Gastroesophageal sphincter (tissue), 4 donors: ENCODE measurements around the gene CCDC124. TPM values are rescaled to one million over a fixed set of nuclear protein-coding genes. Genes with fewer than 3 reads are reported as not detected.

ENCODE experiments used
- ATAC-seq: fragments of 150-250 bp; one replicate; pipeline ENCODE4 v1.9.1; 2016; ENCODE audit warnings: mild to moderate bottlenecking, moderate library complexity
- H3K27ac ChIP-seq, 4 donors: fragments of 200-600 bp; sonication (generic) in 3 of 4; 1 replicate in 3 of 4; 2 replicates in 1 of 4; pipeline ENCODE4 v1.5.1; 2016 to 2019
- H3K27me3 ChIP-seq: fragments of 200-600 bp; sonication (generic); one replicate; pipeline ENCODE4 v1.5.1; 2019
- H3K36me3 ChIP-seq, 2 donors: fragments of 200-600 bp; sonication (generic); one replicate each; pipeline ENCODE4 v1.5.1; 2019; ENCODE audit warnings: control low read depth in 1 of 2
- H3K4me1 ChIP-seq, 3 donors: fragments of 200-600 bp; sonication (generic); 1 replicate in 2 of 3; 2 replicates in 1 of 3; pipeline ENCODE4 v1.5.1; 2016 to 2019; ENCODE audit warnings: control low read depth in 2 of 3
- H3K4me3 ChIP-seq, 2 donors: fragments of 200-600 bp; sonication (generic); one replicate each; pipeline ENCODE4 v1.5.1; 2019; ENCODE audit warnings: mild to moderate bottlenecking in 1 of 2, moderate library complexity in 1 of 2
- H3K9me3 ChIP-seq, 3 donors: fragments of 200-600 bp; sonication (generic); one replicate each; pipeline ENCODE4 v1.5.1; 2017 to 2019; ENCODE audit warnings: control low read depth in 2 of 3
- CTCF ChIP-seq, 4 experiments: fragments of 200-600 bp in 2 of 4; fragments of 450-650 bp in 2 of 4; sonication (generic) in 1 of 4; IDR thresholded peaks; one replicate each; pipeline ENCODE4 v1.5.1; 2017 to 2019; ENCODE audit warnings: antibody characterized with exemption in 4 of 4, mild to moderate bottlenecking in 2 of 4, moderate library complexity in 2 of 4
- EP300 ChIP-seq: sonication (generic); formaldehyde crosslinking; IDR thresholded peaks from one replicate; pipeline ENCODE4 v1.6.1; 2017; ENCODE audit warnings: antibody characterized with exemption, mild to moderate bottlenecking
- POLR2A ChIP-seq, 2 donors: fragments of 450-650 bp; IDR thresholded peaks; one replicate each; pipeline ENCODE4 v1.6.1; 2017; ENCODE audit warnings: antibody characterized with exemption in 2 of 2, mild to moderate bottlenecking in 2 of 2, moderate library complexity in 1 of 2
- POLR2AphosphoS5 ChIP-seq: sonication (generic); formaldehyde crosslinking; IDR thresholded peaks from one replicate; pipeline ENCODE4 v1.6.1; 2017; ENCODE audit warnings: antibody characterized with exemption
- WGBS, 2 donors: methylation state at CpG; one replicate each; pipeline ENCODE4 v1.1.5; 2018; ENCODE audit warnings: low coverage in 1 of 2; 5-methylcytosine and 5-hydroxymethylcytosine counted together
- small RNA-seq, 4 donors: library from RNA; depleted of rRNA; stranded (forward); fragments of <200 nt; gene quantifications; one replicate each; pipeline ENCODE3, GENCODE V24; 2016
- total RNA-seq, 4 donors: library from RNA; depleted of rRNA; stranded (reverse); fragments of >200 nt; gene quantifications; one replicate each; pipeline ENCODE4 v1.1.0, GENCODE V29; 2016

The CCDC124 gene
- total RNA-seq, 4 donors from 2014 or later = 48.1 to 75.9 (median 56.6) TPM

DNA sequence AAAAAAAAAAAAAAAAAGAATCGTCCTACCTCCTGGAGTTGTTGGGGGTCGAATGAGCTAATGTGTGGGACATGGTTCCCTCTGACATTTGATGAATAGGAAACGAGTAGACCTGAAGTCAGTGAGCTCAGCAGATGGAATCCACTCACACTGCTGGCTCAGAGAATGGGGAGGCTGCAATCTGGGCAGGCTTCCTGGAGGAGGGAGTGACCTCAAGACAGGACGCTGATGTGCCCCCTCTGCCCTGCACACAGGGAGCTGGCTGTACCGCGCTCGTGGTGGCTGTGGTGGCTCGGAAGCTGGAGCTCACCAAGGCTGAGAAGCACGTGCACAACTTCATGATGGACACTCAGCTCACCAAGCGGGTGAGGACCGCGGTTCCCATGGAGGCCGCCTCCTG is 55.3 kb downstream of the CCDC124 start:
- ATAC-seq = no peak
- WGBS, 2 donors = 46 to 70% methylated on average over 3 of the region's 13 CpGs
- Histone ChIP-seq H3K27ac (no peak overlapping the region), H3K9me3 (no peaks in the 10 kb centered on the region), H3K27me3 (peaks cover 36% of the 10 kb centered on the region), H3K4me1 (no peaks in the 10 kb centered on the region), H3K36me3 (no peaks in the 10 kb centered on the region), H3K4me3 (no peak overlapping the region)
- TF ChIP-seq CTCF (IDR thresholded peaks at IDR 0.05) (no peak), EP300 (no peak), POLR2A (IDR thresholded peaks at IDR 0.05) (no peak), POLR2AphosphoS5 (no peak)

GRCh38 chr19:17989425-17990094 is 56.7 kb downstream of the CCDC124 start:
- Histone ChIP-seq H3K36me3 (no peaks in the 10 kb centered on the region), H3K27ac (no peak overlapping the region), H3K4me3 (no peak overlapping the region), H3K27me3 (peaks cover 29% of the 10 kb centered on the region), H3K9me3 (no peaks in the 10 kb centered on the region), H3K4me1 (no peaks in the 10 kb centered on the region)
- TF ChIP-seq EP300 (no peak), POLR2A (IDR thresholded peaks at IDR 0.05) (no peak), CTCF (IDR thresholded peaks at IDR 0.05) (no peak), POLR2AphosphoS5 (no peak)
- ATAC-seq = no peak
- WGBS, 2 donors = 89 to 99% methylated on average over 4 to 8 of the region's 16 CpGs

DNA sequence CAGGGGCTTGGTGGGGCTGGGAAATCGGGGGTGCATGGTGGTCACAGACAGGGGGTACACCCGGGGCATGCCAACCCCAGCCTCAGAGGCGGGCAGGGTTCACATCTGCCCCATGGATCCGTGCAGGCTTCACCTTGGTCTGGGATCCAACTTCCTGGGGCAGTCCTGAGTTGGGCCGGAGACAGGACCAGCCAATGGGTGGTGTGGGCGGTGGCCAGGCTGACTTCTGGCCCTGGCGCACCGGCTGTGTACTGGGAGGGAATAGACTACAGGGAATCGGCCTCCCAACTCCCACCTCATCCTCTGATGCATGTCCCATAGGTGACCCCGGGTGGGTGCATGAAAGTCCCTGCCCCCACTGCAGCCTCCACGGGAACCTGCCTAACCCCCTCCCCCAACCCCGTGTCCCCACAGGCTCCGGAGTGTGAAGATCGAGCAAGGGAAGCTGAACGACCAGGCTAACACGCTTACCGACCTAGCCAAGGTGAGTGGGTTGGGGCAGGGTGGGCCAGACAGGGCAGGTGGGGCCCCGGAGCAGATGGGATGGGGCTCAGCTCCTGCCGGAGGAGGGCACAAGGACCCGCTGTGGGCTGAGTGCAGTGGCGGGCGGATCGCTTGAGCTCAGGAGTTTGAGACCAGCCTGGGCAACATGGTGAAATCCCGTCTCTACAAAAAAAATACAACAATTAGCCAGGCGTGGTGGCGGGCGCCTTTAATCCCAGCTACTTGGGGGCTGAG is 60.4 kb downstream of the CCDC124 start:
- ATAC-seq = no peak
- Histone ChIP-seq H3K4me1 (peaks cover 0 to 3% (median 0%) of the 10 kb centered on the region in 3 donors), H3K9me3 (no peaks in the 10 kb centered on the region), H3K27me3 (peaks cover 16% of the 10 kb centered on the region), H3K4me3 (no peak overlapping the region), H3K27ac (no peak overlapping the region), H3K36me3 (no peaks in the 10 kb centered on the region)
- no peak for TF ChIP-seq EP300
- TF ChIP-seq CTCF (IDR thresholded peaks at IDR 0.05) = no peak
- no peak for TF ChIP-seq POLR2AphosphoS5
- WGBS, 2 donors = 77% methylated on average over 4 of the region's 27 CpGs; no CpG with 5 or more reads in 1 of the 2 donors

Small RNAs within 50 kb of the gene (small RNA-seq; reads per million reads assigned to genes)
- gene RNA5SP468 = 0 reads per million in 4 donors

Other genes with a start within 250 kb of the CCDC124 start
- gene UNC13A, start 244.7 kb upstream of the CCDC124 start, total RNA-seq = under 1 TPM; under 0.01 to 0.40 (median 0.15) TPM
- gene MAP1S, start 213.5 kb upstream of the CCDC124 start, total RNA-seq = 10 to 100 TPM; 18.8 to 47.3 (median 23.9) TPM
- gene FCHO1, start 181.5 kb upstream of the CCDC124 start, total RNA-seq = 1 to 10 TPM; 1.1 to 4.1 (median 3.2) TPM
- 1 to 10 TPM in 1 of 4 donors, not detected in 3; 4.7 TPM for gene B3GNT3, start 137.9 kb upstream of the CCDC124 start, total RNA-seq
- gene INSL3, start 111.5 kb upstream of the CCDC124 start, total RNA-seq = not detected
- 1 to 10 TPM; 1.2 to 5.9 (median 2.3) TPM for gene JAK3, start 85.0 kb upstream of the CCDC124 start, total RNA-seq
- gene RPL18A, start 73.1 kb upstream of the CCDC124 start, total RNA-seq = 1,000 to 10,000 TPM in 3 of 4 donors, 100 to 1,000 TPM in 1; 799 to 1,594 (median 1,135) TPM
- gene SLC5A5, start 61.1 kb upstream of the CCDC124 start, total RNA-seq = under 1 TPM in 1 of 4 donors, not detected in 3; 0.16 TPM
- under 1 TPM in 2 of 4 donors, not detected in 2; 0.20 to 0.89 TPM for gene KCNN1, start 34.1 kb downstream of the CCDC124 start, total RNA-seq
- 10 to 100 TPM; 31.9 to 64.6 (median 47.5) TPM for gene ARRDC2, start 75.2 kb downstream of the CCDC124 start, total RNA-seq
- 1 to 10 TPM in 3 of 4 donors, under 1 TPM in 1; 0.15 to 3.5 (median 1.5) TPM for gene IL12RB1, start 153.9 kb downstream of the CCDC124 start, total RNA-seq
- gene MAST3, start 164.8 kb downstream of the CCDC124 start, total RNA-seq = 1 to 10 TPM; 3.3 to 8.8 (median 4.8) TPM
- 10 to 100 TPM in 3 of 4 donors, 1 to 10 TPM in 1; 5.3 to 30.1 (median 22.7) TPM for gene PIK3R2, start 220.1 kb downstream of the CCDC124 start, total RNA-seq
- gene IFI30, start 240.8 kb downstream of the CCDC124 start, total RNA-seq = 10 to 100 TPM in 3 of 4 donors, 1 to 10 TPM in 1; 4.4 to 79.6 (median 40.8) TPM